HepG2 (cell line): Measurements from ENCODE around the gene NCOA3.

ENCODE experiments used
- CTCF ChIP-seq: sonication (generic); formaldehyde crosslinking; IDR thresholded peaks from 2 replicates; pipeline ENCODE4 v1.5.0; 2020; ENCODE audit warnings: mild to moderate bottlenecking, missing genetic modification reagents, moderate library complexity
- JDP2 ChIP-seq: sonication (generic); formaldehyde crosslinking; IDR thresholded peaks from 2 replicates; pipeline ENCODE4 v1.8.1; 2022; ENCODE audit warnings: missing genetic modification reagents, borderline replicate concordance
- MIXL1 ChIP-seq: IDR thresholded peaks from 2 replicates; pipeline ENCODE4 v1.6.1; 2016
- POLR2A ChIP-seq, 2 experiments: IDR thresholded peaks; 2 replicates each; pipeline ENCODE4 v1.6.1; 2011; ENCODE audit warnings: low read depth in 2 of 2, low read length in 2 of 2, mild to moderate bottlenecking in 1 of 2, moderate library complexity in 1 of 2; ENCODE audit not compliant: insufficient read depth in 1 of 2
- RNF2 ChIP-seq: fragments of 450-650 bp; conservative IDR thresholded peaks from 2 replicates; pipeline ENCODE4 v1.6.1; 2016; ENCODE audit warnings: low read depth
- TAF1 ChIP-seq: sonication (generic); formaldehyde crosslinking; IDR thresholded peaks from 2 replicates; pipeline ENCODE4 v1.4.0; 2020; ENCODE audit warnings: missing genetic modification reagents
- ZNF331 ChIP-seq: sonication (generic); formaldehyde crosslinking; IDR thresholded peaks from 2 replicates; pipeline ENCODE4 v1.4.0; 2020; ENCODE audit warnings: missing genetic modification reagents
- ZNF564 ChIP-seq: sonication (generic); formaldehyde crosslinking; IDR thresholded peaks from 2 replicates; pipeline ENCODE4 v1.8.1; 2023; ENCODE audit warnings: mild to moderate bottlenecking, missing genetic modification reagents

GRCh38 chr20:47664068-47664437 lies 162.4 kb downstream of the NCOA3 start:
- TF ChIP-seq ZNF331 (no peak), TAF1 (CRISPR knock-in tag) (no peak), MIXL1 (CRISPR knock-in tag) (no peak), ZNF564 (CRISPR knock-in tag) (no peak), JDP2 (no peak), POLR2A (IDR thresholded peaks at IDR 0.05; ENCODE audit: insufficient read depth in 1 of 2, low read depth in 2 of 2, low read length in 2 of 2) (no peak), RNF2 (no peak), CTCF (no peak)
